ENCODE data around the gene IPO13.

IPO13 gene

DNA sequence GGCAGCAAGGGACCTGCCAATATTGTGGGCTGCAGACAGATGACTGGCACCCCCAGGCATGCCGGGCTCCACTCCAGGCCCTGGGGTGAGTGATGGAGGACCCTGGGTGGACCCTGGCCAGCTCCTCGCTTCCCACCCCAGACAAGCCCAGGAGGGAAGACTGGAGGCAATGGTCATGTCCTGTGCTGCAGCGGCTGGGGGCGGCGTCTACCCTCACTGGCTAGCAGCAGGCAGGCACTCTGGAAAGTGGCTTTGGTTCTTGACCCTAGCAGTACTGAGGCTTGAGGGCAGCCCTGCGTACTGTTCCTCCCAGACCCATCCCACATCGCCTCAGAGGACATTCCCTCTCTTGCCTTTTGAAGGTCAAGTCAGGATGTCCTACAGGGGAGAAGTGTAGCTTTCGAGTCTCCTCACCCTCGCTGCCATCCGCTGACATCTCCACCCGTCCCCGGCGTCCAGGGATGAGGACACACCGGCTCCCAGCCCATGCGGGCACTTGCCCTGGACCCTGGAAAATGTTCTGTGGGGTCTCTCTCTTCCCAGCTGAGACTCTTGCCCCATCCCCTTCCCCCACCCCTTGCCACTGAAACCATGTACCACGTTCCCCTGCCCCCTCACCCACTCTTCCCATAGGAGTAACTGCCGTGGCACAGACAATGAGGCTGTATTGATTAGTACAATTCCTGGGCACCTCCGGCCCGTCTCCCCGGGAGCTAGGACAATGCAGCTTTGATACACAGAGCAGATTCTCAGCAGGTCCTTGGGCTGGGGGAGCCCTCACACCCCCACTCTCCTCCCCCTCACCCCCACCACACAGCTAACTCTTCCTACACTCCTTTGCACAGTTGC lies 69.5 kb downstream of the IPO13 start:
- no peaks in the 10 kb centered on the region for H3K9me2 ChIP-seq (replicated peaks; ENCODE audit: insufficient read depth, low read length)
- no peak overlapping the region for H3K27ac ChIP-seq (ENCODE audit: low read depth, low read length)
- no peak overlapping the region for H3K4me3 ChIP-seq (ENCODE audit: insufficient read depth, low read length, poor library complexity, severe bottlenecking)
- no peak overlapping the region for H3K4me2 ChIP-seq (ENCODE audit: low read depth, low read length, poor library complexity, severe bottlenecking)
- TF ChIP-seq, protein P1, sequence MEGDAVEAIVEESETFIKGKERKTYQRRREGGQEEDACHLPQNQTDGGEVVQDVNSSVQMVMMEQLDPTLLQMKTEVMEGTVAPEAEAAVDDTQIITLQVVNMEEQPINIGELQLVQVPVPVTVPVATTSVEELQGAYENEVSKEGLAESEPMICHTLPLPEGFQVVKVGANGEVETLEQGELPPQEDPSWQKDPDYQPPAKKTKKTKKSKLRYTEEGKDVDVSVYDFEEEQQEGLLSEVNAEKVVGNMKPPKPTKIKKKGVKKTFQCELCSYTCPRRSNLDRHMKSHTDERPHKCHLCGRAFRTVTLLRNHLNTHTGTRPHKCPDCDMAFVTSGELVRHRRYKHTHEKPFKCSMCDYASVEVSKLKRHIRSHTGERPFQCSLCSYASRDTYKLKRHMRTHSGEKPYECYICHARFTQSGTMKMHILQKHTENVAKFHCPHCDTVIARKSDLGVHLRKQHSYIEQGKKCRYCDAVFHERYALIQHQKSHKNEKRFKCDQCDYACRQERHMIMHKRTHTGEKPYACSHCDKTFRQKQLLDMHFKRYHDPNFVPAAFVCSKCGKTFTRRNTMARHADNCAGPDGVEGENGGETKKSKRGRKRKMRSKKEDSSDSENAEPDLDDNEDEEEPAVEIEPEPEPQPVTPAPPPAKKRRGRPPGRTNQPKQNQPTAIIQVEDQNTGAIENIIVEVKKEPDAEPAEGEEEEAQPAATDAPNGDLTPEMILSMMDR (IDR thresholded peaks at IDR 0.05; ENCODE audit: insufficient read depth, low read length, poor library complexity, severe bottlenecking), result no peak
- TF ChIP-seq EZH2phosphoT487 (conservative IDR thresholded peaks at IDR 0.05; ENCODE audit: low read length), result no peak
- H3K79me2 ChIP-seq (ENCODE audit: insufficient read depth, low read length), result no peaks in the 10 kb centered on the region
- H4K20me1 ChIP-seq (ENCODE audit: low read depth, low read length), result no peaks in the 10 kb centered on the region
- H3K27me3 ChIP-seq (ENCODE audit: low read length), result no peaks in the 10 kb centered on the region
- H3K36me3 ChIP-seq (ENCODE audit: low read length), result no peaks in the 10 kb centered on the region
- H3K9ac ChIP-seq (ENCODE audit: low read length), result no peak overlapping the region
- no peak overlapping the region for H2AFZ ChIP-seq (ENCODE audit: low read depth, low read length, severe bottlenecking)
- no peaks in the 10 kb centered on the region for H3F3A ChIP-seq (ENCODE audit: insufficient read depth)
- H3K9me3 ChIP-seq (ENCODE audit: insufficient read depth, low read length), result no peaks in the 10 kb centered on the region

DNA sequence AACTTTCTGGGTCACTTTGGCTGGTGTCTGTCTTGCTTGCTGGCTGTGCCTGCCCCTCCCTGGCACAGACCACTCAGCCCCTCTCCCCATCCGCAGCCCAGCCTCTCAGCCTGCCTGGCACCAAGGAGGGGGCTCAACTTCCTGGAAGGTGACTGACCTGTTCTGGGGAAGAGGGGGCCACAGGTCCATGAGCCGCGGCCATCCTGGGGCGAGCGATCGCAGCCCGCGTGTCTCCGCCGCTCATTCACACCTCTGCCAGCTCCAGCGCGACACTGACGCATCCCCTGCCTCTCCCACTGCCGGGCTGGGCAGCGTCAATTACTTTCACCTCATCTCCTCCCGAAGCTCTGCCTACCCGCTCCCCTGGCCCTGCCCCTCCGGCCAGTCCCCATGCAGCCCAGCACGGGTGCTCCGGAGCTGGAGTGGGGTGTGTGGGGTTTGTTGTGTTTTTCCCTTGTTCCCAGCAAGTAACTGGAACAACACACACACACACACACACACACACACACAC lies 70.2 kb downstream of the IPO13 start:
- H3K27me3 ChIP-seq (ENCODE audit: low read length), result no peaks in the 10 kb centered on the region
- H3K4me3 ChIP-seq (ENCODE audit: insufficient read depth, low read length, poor library complexity, severe bottlenecking), result no peak overlapping the region
- H2AFZ ChIP-seq (ENCODE audit: low read depth, low read length, severe bottlenecking), result no peak overlapping the region
- H4K20me1 ChIP-seq (ENCODE audit: low read depth, low read length), result no peaks in the 10 kb centered on the region
- no peak overlapping the region for H3K4me2 ChIP-seq (ENCODE audit: low read depth, low read length, poor library complexity, severe bottlenecking)
- no peak overlapping the region for H3K27ac ChIP-seq (ENCODE audit: low read depth, low read length)
- no peak overlapping the region for H3K9ac ChIP-seq (ENCODE audit: low read length)
- H3K9me2 ChIP-seq (replicated peaks; ENCODE audit: insufficient read depth, low read length), result no peaks in the 10 kb centered on the region
- no peaks in the 10 kb centered on the region for H3K79me2 ChIP-seq (ENCODE audit: insufficient read depth, low read length)
- H3K9me3 ChIP-seq (ENCODE audit: insufficient read depth, low read length), result no peaks in the 10 kb centered on the region
- no peaks in the 10 kb centered on the region for H3F3A ChIP-seq (ENCODE audit: insufficient read depth)
- no peaks in the 10 kb centered on the region for H3K36me3 ChIP-seq (ENCODE audit: low read length)
- TF ChIP-seq, protein P1 (IDR thresholded peaks at IDR 0.05; ENCODE audit: insufficient read depth, low read length, poor library complexity, severe bottlenecking), result no peak
- TF ChIP-seq EZH2phosphoT487 (conservative IDR thresholded peaks at IDR 0.05; ENCODE audit: low read length), result no peak

All from SU-DHL-6 (cell line).